Measurements from ENCODE around the gene RCC1.
"Not testable (repeated sequence)": the region's sequence is repeated elsewhere in the genome, so short reads cannot be mapped to it uniquely, and the experiment has no call there.

RCC1 gene

GRCh38 chr1:28505406-28506187 is at the start of gene RCC1:
TSS of gene RCC1 (plus strand) at chr1:28506043. CDS start at chr1:28529867, 23,824 bp downstream.
- peak; percentile 97 for DNase-seq (ENCODE audit: low spot score)

GRCh38 chr1:28456078-28456477 is 49.8 kb upstream of the RCC1 start:
- DNase-seq (ENCODE audit: low spot score): peak; percentile 21

GRCh38 chr1:28457678-28458077 is 48.2 kb upstream of the RCC1 start:
- no peak for DNase-seq (ENCODE audit: low spot score)

- DNase-seq (ENCODE audit: low spot score): no peak
Measured at GRCh38 chr1:28458237-28459228, 47.3 kb upstream of the RCC1 start.

- no peak for DNase-seq (ENCODE audit: low spot score)
Measured at GRCh38 chr1:28466226-28466778, 39.5 kb upstream of the RCC1 start.

GRCh38 chr1:28470146-28470545 is 35.7 kb upstream of the RCC1 start:
- DNase-seq (ENCODE audit: low spot score): no peak

- DNase-seq (ENCODE audit: low spot score): not testable (repeated sequence)
Measured at GRCh38 chr1:28479497-28479896, 26.3 kb upstream of the RCC1 start.

GRCh38 chr1:28480308-28480707 is 25.5 kb upstream of the RCC1 start:
- no peak for DNase-seq (ENCODE audit: low spot score)

GRCh38 chr1:28482138-28482537 is 23.7 kb upstream of the RCC1 start:
- DNase-seq (ENCODE audit: low spot score): no peak

GRCh38 chr1:28482702-28483101 is 23.1 kb upstream of the RCC1 start:
- DNase-seq (ENCODE audit: low spot score): no peak

GRCh38 chr1:28494737-28495136 is 11.1 kb upstream of the RCC1 start:
- no peak for DNase-seq (ENCODE audit: low spot score)

- DNase-seq (ENCODE audit: low spot score): no peak
Measured at GRCh38 chr1:28499553-28499952, 6.3 kb upstream of the RCC1 start.

GRCh38 chr1:28501925-28502324 is 3.9 kb upstream of the RCC1 start:
- DNase-seq (ENCODE audit: low spot score): no peak

- DNase-seq (ENCODE audit: low spot score): no peak
Measured at GRCh38 chr1:28503117-28503516, 2.7 kb upstream of the RCC1 start.

GRCh38 chr1:28506907-28507246 is 1.0 kb downstream of the RCC1 start:
- DNase-seq (ENCODE audit: low spot score): no peak

- DNase-seq (ENCODE audit: low spot score): no peak
Measured at GRCh38 chr1:28507247-28507645, 1.4 kb downstream of the RCC1 start.

- no peak for DNase-seq (ENCODE audit: low spot score)
Measured at GRCh38 chr1:28507646-28508434, 2.0 kb downstream of the RCC1 start.

- no peak for DNase-seq (ENCODE audit: low spot score)
Measured at GRCh38 chr1:28508435-28508754, 2.6 kb downstream of the RCC1 start.

- DNase-seq (ENCODE audit: low spot score): no peak
Measured at GRCh38 chr1:28509705-28510272, 3.9 kb downstream of the RCC1 start.

GRCh38 chr1:28510273-28510969 is 4.6 kb downstream of the RCC1 start:
- no peak for DNase-seq (ENCODE audit: low spot score)

GRCh38 chr1:28510970-28511440 is 5.2 kb downstream of the RCC1 start:
- no peak for DNase-seq (ENCODE audit: low spot score)
